ENCODE measurements around the gene UQCC3. TPM values are rescaled to one million over a fixed set of nuclear protein-coding genes. Genes with fewer than 3 reads are reported as not detected.
A peak's percentile ranks its signal among the peaks of the same experiment; 100 is the strongest.
"Not testable (repeated sequence)": the region's sequence is repeated elsewhere in the genome, so short reads cannot be mapped to it uniquely, and the experiment has no call there.

Gene UQCC3
- total RNA-seq, 2 donors from 2014 or later: 9.2 to 11.1 TPM

DNA sequence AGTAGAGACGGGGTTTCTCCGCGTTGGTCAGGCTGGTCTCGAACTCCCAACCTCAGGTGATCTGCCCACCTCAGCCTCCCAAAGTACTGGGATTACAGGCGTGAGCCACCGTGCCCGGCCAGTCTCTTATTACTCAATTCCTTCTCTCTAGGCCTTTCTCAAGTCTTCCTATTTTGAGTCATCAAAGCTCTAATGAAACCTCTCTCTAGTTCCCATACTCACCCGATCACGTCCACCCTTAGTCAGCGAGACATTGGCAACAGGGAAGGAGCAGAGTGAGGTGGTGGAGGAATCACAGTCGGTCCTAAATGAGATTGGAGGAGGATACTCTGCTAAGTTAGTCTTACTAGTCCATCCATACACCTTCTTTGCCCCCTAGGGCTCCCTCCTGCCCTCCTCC, 30.8 kb downstream of the UQCC3 start:
- DNase-seq: no peak
- H3K27me3 ChIP-seq (ENCODE audit: control insufficient read depth, insufficient read depth, low read length, poor library complexity, severe bottlenecking): no peaks in the 10 kb centered on the region
- no peak overlapping the region for H3K9ac ChIP-seq (ENCODE audit: extremely low read depth, low read length, poor library complexity, severe bottlenecking)
- 84 to 96% methylated on average over 5 to 11 of the region's 11 CpGs for WGBS, 2 experiments (ENCODE audit: insufficient coverage in 1 of 2, insufficient read length in 1 of 2)
- no peak overlapping the region for H3K4me3 ChIP-seq (ENCODE audit: low read length)
- H3K27ac ChIP-seq (ENCODE audit: low read depth, low read length): no peak overlapping the region
- peaks cover 51% of the 10 kb centered on the region for H3K36me3 ChIP-seq (ENCODE audit: control insufficient read depth, insufficient read depth, low read length)
- peaks cover 13% of the 10 kb centered on the region for H3K4me1 ChIP-seq (ENCODE audit: control insufficient read depth, insufficient read depth, low read length)
- no peaks in the 10 kb centered on the region for H3K27me3 Mint-ChIP-seq (ENCODE audit: insufficient read depth)
- no peaks in the 10 kb centered on the region for H3K9me3 Mint-ChIP-seq
- H3K9me3 ChIP-seq (ENCODE audit: control insufficient read depth, low read length): no peaks in the 10 kb centered on the region
- H3K27ac Mint-ChIP-seq: no peak overlapping the region
- peaks cover 44% of the 10 kb centered on the region for H3K36me3 Mint-ChIP-seq (ENCODE audit: low read depth)
- peaks cover 15% of the 10 kb centered on the region for H3K4me1 Mint-ChIP-seq
- no peak overlapping the region for H3K4me3 Mint-ChIP-seq
- TF ChIP-seq, protein P1, sequence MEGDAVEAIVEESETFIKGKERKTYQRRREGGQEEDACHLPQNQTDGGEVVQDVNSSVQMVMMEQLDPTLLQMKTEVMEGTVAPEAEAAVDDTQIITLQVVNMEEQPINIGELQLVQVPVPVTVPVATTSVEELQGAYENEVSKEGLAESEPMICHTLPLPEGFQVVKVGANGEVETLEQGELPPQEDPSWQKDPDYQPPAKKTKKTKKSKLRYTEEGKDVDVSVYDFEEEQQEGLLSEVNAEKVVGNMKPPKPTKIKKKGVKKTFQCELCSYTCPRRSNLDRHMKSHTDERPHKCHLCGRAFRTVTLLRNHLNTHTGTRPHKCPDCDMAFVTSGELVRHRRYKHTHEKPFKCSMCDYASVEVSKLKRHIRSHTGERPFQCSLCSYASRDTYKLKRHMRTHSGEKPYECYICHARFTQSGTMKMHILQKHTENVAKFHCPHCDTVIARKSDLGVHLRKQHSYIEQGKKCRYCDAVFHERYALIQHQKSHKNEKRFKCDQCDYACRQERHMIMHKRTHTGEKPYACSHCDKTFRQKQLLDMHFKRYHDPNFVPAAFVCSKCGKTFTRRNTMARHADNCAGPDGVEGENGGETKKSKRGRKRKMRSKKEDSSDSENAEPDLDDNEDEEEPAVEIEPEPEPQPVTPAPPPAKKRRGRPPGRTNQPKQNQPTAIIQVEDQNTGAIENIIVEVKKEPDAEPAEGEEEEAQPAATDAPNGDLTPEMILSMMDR (conservative IDR thresholded peaks at IDR 0.05): no peak

DNA sequence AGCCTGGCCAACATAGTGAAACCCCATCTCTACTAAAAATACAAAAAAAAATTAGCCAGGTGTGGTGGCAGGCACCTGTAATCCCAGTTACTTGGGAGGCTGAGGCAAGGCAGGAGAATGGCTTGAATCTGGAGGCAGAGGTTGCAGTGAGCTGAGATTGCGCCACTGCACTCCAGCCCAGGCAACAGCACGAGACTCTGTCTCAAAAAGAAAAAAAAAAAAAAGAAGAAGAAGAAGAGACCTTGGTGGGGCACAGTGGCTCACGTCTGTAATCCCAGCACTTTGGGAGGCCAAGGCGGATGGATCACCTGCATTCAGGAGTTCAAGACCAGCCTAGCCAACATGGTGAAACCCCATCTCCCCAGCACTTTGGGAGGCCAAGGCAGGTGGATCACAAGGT, 32.4 kb downstream of the UQCC3 start:
- DNase-seq; H3K4me3 Mint-ChIP-seq; H3K27me3 ChIP-seq (ENCODE audit: control insufficient read depth, insufficient read depth, low read length, poor library complexity, severe bottlenecking); H3K4me3 ChIP-seq (ENCODE audit: low read length); H3K9ac ChIP-seq (ENCODE audit: extremely low read depth, low read length, poor library complexity, severe bottlenecking); H3K27ac ChIP-seq (ENCODE audit: low read depth, low read length); H3K27ac Mint-ChIP-seq; H3K9me3 ChIP-seq (ENCODE audit: control insufficient read depth, low read length); H3K27me3 Mint-ChIP-seq (ENCODE audit: insufficient read depth); H3K9me3 Mint-ChIP-seq: not testable (repeated sequence)
- H3K4me1 ChIP-seq (ENCODE audit: control insufficient read depth, insufficient read depth, low read length): peaks cover 21% of the 10 kb centered on the region
- 91 to 94% methylated on average over 4 of the region's 4 CpGs for WGBS, 2 experiments (ENCODE audit: insufficient coverage in 1 of 2, insufficient read length in 1 of 2)
- Mint-ChIP-seq H3K36me3 (ENCODE audit: low read depth) (peaks cover 35% of the 10 kb centered on the region), H3K4me1 (peaks cover 28% of the 10 kb centered on the region)
- H3K36me3 ChIP-seq (ENCODE audit: control insufficient read depth, insufficient read depth, low read length): peaks cover 53% of the 10 kb centered on the region

DNA sequence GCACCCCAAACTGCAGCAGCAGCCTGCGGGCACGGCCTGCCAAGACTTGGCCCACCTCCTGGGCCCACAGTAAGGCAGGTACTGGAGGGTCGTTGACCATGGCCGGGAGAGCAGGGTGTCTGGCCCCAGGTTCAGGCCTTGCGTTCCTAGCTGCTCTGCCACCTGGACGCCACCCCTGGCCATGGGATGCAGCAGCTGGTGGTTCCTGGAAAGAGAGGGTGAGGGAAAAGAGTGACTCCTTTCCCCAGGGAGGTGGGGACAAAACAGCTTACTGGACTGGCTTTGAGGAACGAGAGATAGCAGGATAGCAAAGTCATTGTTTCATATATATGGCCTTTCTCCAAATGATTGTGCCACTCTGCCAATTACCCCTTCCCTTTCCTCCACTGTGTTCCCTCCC, 33.9 kb downstream of the UQCC3 start:
- Histone ChIP-seq H3K27me3 (ENCODE audit: control insufficient read depth, insufficient read depth, low read length, poor library complexity, severe bottlenecking) (no peaks in the 10 kb centered on the region), H3K36me3 (ENCODE audit: control insufficient read depth, insufficient read depth, low read length) (peaks cover 50% of the 10 kb centered on the region), H3K9me3 (ENCODE audit: control insufficient read depth, low read length) (no peaks in the 10 kb centered on the region), H3K4me3 (ENCODE audit: low read length) (peak overlapping the region; percentile 97), H3K9ac (ENCODE audit: extremely low read depth, low read length, poor library complexity, severe bottlenecking) (peak overlapping the region; percentile 96), H3K4me1 (ENCODE audit: control insufficient read depth, insufficient read depth, low read length) (peaks cover 27% of the 10 kb centered on the region), H3K27ac (ENCODE audit: low read depth, low read length) (peak overlapping the region; percentile 87)
- TF ChIP-seq, protein P1 (conservative IDR thresholded peaks at IDR 0.05): peak; percentile 22
- peak overlapping the region; percentile 95 for H3K27ac Mint-ChIP-seq
- no peaks in the 10 kb centered on the region for H3K9me3 Mint-ChIP-seq
- H3K4me3 Mint-ChIP-seq: peak overlapping the region; percentile 83
- peaks cover 30% of the 10 kb centered on the region for H3K36me3 Mint-ChIP-seq (ENCODE audit: low read depth)
- 73 to 77% methylated on average over 6 to 7 of the region's 7 CpGs for WGBS, 2 experiments (ENCODE audit: insufficient coverage in 1 of 2, insufficient read length in 1 of 2)
- H3K27me3 Mint-ChIP-seq (ENCODE audit: insufficient read depth): no peaks in the 10 kb centered on the region
- DNase-seq: peak; percentile 61
- H3K4me1 Mint-ChIP-seq: peaks cover 40% of the 10 kb centered on the region

Data from endodermal cell (in vitro differentiated cells).